GM18526 (cell line): Measurements from ENCODE around the gene TBC1D4.

Experiments used
- POLR2A ChIP-seq: IDR thresholded peaks from 3 replicates; pipeline ENCODE4 v1.6.1; 2011; ENCODE audit not compliant: insufficient read length; ENCODE audit errors: extremely low read depth

Gene TBC1D4

DNA sequence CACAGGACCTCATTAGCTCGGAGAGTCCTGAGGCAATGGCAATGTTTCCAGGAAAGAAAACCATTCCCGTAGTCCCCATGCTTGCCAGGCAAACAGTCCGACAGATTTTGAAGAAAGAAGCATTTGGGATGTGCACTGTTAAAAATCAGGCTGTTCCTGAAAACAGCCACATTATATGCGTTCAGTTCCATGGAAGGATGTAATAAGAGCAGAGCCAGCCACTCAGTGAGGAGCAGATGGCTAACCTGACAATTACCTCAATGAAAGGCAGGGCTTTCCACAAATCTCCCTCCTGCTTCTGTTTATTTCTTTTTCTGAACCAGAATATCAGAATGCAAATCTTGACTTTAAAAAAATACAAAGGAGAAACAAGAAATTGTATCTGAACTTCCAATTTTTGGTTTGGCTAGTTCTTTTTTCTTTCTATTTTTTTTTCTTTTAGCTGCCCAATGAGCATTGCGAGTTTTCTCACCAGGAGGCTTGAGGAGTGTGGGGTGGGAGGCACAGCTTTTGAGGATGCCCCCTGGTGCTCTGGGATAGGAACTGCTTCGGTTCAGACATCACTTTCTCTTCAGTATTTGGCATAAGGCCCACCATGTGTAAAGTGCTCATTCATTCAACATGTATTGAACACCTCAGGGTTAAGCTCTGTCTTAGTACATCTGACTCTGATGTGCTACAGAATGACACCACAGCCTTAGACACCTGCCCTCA is 124.2 kb downstream of the TBC1D4 start:
- no peak for TF ChIP-seq POLR2A

DNA sequence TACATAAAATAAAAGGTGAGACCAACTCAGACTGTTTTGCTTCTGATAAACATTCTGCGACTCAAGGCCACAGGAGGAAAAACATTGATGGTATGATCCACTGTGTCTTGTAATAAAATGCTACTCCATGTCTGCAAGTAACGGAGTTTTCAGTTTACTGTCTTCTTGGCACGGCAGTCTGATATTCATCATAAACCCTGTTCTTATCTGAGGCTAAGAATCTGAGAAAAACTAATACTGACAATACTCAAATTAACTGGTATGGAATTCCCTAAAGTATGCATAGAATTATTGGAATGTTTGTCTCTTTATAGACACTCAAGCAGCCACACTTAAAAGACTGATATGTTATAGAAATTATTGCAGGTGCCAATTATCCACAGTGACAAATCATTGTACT is 125.5 kb downstream of the TBC1D4 start:
- no peak for TF ChIP-seq POLR2A

DNA sequence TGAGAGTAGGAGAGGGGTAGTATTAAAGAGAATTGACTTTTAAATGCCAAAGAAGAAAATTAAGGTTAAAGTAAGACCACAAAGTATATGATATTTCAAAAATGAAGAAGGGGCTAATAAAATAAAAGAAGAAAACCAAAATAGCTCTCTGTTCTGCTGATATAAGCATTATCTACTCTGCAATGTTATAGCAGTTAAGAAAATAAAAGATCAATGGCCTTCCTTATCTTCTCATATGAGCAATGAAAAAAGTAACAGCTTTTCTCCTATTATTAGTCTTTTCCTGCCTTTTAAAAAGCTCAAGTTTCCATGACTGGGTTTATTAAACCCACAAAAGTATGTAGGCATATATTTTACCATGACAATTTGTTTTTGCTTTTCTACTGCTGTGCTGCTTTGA is 126.4 kb downstream of the TBC1D4 start:
- no peak for TF ChIP-seq POLR2A

DNA sequence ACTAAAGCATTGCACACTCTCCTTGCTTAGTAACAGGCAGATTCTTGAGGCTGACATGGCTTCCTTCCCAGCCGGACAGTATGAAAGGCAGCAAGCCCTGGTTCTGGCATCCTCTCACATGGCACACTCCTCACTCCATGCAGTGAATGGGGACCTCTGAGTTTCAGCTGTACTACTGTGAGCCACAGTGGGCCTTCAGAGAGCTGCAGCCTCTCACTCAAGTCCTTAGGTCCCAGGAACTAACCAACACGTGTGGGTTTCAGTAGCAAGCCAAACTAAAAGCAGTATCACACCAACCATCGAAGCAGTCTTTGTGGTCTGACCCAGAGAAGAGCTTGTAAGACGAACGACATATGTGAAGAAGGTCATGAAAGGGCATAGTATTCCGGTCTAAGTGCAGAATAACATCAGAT is 128.2 kb downstream of the TBC1D4 start:
- TF ChIP-seq POLR2A = no peak

DNA sequence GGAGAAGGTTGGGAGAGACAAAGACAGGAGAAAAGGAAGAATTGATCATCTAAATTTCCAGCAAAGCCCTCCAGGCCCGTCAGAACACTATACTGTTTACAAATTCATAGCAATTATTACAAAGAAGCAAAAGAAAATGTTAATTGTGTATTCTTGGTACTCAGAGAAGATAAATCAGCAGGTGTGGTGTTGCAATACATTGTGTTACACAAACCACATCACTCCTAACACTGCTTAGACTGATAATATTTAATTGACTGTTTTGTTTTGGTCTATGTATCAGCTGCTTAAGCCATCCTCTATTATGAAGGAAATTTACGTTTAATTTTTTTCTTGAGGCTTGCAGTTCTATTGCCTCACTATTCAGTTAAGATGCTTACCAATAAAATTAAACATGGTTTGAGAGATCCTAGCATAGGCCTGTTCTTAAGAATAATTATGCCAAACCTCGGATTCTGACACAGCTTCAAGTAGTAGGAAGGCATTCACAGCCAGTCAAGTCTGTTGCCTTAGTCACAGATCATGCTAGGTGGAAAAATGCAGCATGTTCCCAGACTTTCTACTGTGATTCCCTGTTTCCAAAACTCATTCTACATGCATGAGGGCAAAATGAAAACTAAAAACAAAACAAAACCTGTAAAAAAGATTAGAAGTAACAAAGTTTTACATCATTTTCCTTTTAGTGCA is 129.2 kb downstream of the TBC1D4 start:
- no peak for TF ChIP-seq POLR2A

DNA sequence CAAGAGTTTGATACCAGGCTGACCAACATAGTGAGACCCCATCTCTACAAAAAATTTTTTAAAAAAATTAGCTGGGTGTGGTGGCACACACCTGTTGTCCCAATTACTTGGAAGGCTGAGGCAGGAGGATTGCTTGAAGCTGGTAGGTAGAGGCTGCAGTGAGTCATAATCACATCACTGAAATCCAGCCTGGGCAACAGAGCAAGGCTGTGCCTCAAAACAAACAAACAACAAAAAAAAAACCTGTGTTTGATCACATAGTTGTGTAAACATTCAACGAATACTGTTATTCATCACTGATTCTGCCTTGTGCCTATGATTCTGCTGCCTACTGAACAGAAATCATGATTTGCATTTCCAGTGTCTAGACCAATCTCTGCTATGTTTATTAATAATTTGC is 134.0 kb downstream of the TBC1D4 start:
- TF ChIP-seq POLR2A = no peak

DNA sequence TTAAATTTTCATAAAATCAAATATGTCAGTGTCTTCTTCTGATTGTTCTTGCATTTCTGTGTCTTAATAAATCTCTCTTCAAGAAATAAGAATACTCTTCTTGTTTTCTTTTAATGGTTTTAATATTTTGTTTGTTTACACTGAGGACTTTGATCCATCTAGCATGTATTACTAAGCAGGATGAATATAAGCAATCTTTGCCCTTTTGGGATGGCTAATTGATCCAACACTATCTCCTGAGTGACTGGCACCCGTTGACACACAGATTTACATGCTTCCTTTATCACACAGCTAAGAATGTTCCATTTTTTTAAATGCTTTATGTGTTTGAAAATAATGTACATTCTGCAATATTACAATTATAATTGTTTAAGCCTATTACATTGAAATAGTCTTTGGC is 134.5 kb downstream of the TBC1D4 start:
- TF ChIP-seq POLR2A = no peak

DNA sequence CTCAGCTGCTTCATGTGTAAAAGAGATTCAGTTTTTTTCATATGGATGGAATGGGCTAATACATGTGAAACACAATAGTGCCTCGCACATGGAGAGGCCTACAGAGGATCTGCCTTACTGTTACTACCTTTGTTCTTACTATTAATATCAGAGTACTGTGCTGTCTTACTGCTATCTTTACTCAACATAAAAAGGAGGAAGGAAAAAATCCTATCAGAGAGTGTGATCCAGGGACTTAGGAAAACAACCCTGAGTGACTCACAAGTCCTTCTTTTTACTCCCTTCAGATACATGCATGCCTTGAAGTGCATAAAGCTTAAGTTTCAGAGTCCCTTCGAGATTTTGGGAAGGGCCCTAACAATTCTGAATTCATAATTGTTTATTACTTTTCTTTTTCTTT is 136.8 kb downstream of the TBC1D4 start:
- TF ChIP-seq POLR2A = no peak

DNA sequence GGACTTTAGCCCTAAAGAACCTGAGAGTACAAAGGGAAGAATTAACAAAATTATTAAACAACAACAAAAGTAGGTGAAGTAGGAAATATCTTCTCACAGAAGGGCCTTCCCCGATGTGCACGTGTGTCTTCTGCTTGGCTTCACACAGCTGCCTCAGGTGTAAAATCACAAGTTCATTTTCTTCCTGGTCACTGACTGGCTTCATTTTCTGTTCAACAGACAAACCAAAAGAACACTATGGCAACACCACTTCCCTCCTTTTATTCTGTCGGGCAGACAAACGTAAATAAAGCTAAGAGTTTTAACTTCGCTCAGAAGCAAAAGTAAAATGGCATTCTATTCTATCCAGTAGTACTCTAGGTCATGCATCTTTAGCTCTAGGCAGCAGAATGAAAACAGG is 140.9 kb downstream of the TBC1D4 start:
- TF ChIP-seq POLR2A = no peak

DNA sequence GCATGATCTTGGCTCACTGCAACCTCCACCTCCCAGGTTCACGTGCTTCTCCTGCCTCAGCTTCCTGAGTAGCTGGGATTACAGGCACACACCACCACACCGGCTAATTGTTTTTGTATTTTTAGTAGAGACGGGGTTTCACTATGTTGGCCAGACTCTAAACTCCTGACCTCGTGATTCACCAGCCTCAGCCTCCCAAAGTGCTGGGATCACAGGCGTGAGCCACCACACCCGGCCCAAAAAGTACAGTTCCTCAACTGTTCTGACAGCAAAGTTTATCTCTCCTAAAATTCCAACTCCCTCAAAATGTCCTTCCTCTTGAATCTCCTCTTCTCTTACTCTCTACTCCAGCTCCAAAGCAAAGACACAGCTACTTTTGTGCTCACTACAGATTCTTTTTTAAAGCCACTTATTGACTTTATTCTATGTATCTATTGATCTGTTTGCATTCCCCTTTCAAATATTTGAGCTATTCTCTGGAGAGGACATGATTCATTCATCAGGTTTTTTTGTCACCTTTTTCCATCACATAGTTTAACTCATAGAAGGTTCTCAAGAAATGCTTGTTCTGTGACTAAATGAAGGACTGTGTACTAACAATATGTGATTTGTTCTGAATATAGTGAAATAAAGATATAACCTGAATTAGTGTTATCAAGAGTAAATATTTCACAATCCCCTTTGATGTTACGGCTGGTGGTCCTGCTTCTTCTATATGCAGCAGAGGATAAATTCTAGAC is 142.2 kb downstream of the TBC1D4 start:
- TF ChIP-seq POLR2A = no peak

DNA sequence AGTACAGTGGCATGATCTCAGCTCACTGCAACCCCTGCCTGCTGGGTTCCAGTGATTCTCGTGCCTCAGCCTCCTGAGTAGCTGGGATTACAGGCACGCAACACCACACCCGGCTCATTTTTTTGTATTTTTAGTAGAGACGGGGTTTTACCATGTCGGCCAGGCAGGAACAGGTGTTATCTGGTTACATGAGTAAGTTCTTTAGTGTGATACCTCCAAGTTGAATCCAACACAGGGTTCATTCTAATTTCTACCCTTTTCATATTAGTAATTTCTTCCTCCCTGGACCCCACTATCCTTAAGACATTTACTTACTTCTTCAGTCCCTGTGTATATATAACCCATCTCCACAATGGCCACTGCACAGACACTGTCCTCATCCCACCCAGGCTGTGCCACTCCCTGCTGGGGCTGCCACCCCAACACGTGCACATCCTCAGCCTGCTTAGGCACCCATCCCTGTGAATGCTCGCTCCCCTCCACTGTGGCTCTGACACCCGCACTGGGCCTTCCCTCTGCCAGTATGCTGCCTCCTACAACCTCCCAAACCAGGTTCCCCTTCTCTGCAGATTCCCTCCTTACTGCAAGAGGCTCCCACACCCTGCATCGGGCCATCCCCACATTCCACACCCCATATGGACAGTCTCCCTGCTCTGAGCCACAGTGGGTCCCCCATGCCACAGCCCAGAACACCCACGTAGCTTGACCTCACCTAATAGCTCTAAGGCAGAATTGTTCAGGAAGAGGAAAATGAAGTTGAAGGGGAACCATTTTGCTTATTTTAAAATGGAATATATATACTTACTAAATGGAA is 147.1 kb downstream of the TBC1D4 start:
- no peak for TF ChIP-seq POLR2A

DNA sequence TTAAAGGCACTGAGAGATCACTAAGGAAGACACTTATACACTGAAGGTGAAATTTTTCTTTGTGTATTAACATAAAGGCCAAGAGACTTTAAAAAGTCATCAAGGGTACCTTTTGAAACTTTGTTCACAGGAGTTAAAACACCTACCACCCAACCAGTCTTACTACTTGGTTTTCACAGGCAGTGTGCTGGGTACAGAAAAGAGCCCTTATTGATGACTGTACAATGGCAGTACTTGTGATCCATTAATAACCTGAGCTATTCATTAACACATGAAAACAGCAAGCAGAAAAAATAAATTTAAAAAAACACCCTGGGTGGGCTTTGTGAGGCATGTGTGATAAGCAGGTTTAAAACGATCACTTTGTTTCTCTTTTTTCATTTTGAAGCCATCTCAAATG is 148.9 kb downstream of the TBC1D4 start:
- no peak for TF ChIP-seq POLR2A

DNA sequence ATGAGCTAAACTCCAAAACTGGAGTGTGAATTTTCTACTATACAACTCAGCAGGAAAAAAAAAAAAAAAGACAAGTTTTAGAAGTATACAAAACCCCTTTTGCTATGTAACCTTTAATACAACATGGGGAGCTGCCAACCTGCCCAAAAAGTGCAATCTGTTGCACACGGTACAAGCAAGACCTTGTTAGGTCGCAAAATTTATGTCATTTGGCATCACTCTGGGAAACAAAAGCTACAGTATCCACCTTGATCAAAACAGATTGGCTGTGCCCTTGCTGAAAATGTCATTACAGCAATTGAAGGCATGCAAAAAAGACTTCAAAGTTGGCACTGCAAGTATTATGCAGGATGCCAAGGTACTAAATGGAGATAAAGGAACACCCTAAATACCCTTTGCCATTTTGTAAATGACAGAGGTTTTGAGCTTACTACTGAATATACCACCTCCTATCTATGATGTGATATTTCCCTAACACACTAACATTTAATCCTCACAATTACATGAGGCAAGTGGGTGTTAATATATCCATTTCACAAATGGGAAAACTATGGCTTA is 150.1 kb downstream of the TBC1D4 start:
- no peak for TF ChIP-seq POLR2A

DNA sequence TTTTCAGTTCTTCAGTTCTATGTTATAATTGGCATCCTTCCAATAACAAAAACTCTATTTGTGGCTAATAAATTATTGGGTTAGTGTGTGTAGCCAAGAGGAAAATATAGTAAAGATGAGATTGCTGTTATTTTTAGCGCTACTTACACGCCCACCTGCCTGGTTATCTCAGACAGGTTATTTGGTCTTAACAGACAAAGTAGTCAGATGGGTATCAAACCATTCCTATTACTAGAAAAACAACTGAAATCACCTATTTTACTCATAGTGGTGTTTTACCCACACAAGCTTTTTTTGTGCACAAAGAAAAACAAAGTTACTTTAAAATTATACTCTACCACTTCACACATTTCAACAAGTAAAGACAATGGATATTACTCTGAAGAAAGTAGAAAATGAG is 151.2 kb downstream of the TBC1D4 start:
- no peak for TF ChIP-seq POLR2A

DNA sequence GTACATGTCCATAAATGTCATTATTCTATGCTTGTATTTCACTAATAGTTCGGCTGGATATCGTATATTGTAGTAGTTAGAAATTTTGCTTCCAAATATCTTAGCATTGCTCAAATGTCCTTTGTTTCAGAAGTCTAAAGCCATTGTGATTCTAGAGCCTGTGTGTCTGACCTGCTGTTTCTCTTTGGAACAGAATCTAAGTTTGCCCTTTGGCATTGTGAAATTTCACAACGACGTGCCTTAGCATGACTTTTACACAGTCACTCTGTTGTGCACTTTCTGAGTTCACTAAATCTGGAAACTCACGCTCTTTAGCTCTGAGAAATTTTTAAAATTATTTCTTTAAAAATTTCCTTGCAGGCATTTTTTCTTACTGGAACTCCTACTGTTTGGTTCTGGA is 152.2 kb downstream of the TBC1D4 start:
- no peak for TF ChIP-seq POLR2A

DNA sequence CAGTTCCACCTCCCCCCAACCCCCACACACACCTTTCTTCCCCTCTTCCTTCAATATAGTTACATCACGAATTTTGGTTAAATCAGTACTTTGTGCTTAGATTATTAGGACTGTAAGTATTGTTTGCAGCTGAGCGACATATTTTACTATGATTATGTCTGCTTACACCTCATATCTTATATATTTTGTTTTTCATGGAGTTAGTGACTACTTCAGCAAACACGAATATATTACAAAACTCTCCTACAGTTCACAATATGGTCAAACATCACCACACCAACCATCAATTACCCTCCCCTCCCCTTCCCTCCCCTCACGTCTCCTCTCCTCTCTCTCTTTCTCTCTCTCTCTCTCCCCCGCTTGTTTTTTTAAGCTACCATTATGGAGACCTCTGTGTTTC is 152.9 kb downstream of the TBC1D4 start:
- TF ChIP-seq POLR2A = no peak

DNA sequence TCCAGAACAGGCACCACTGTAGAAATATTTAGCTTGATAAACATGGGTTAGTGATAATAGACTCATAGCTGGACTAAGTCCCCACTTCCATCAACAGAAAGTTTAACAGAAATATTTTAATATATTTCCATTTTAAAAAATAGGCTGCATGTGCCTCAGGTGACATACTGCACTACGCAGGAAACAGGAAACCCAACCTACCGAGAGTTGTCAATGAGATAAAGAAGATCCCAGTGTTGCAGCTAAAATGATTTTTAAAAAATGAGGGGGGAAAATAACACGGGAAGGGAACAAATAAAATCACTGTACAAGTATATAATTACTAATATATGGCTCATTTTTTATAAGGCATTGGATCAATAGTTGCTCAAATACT is 154.8 kb downstream of the TBC1D4 start:
- no peak for TF ChIP-seq POLR2A
